Stimulated activated CD8-positive, alpha-beta memory T cell treated with anti-CD3 and anti-CD28 coated beads, Interleukin-12 subunit alpha, Interleukin-12 subunit beta, amount 100 ng/mL, for 1 hour (primary cell): ENCODE measurements around the gene SVEP1.
"Not testable (repeated sequence)": the region's sequence is repeated elsewhere in the genome, so short reads cannot be mapped to it uniquely, and the experiment has no call there.

Experiments used
- DNase-seq: peaks from one replicate; pipeline ENCODE4 v3.0.0-alpha.2; 2020; ENCODE audit warnings: low read depth

SVEP1 gene

GRCh38 chr9:110443866-110444220 is 135.7 kb downstream of the SVEP1 start:
- no peak for DNase-seq

DNA sequence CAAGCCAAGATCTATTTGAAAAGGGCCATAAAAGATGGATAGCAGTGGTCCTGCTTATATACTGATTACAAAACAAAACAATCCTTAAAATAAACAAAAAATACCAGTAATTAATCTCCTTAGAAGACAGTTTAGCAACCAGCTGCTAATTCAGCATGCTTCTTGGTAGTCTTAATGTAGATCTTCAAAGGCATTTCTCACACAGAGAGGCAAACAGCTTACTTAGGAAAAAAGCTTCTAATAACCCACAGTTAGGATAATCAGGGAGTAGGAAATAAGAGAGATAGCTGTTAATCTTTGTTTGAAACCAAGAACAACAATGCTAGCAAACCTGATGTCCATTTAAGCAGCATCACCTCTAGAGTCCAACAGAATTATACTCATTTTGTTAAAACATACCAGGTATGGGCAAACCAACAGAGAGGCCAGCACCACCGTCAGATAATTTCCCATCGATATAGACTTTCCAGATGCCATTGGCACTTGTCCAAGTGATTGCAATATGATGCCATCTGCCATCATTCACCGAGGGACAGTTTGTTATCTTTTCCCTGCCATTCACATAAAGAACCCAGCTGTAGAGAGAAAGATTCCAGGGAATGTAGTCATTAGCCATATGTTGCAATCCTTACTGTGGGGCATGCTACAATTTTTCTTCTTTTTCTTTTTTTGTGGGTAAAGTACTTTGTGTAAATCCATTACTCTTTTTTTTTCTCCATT is 136.2 kb downstream of the SVEP1 start:
- DNase-seq, result no peak

GRCh38 chr9:110440796-110441195 is 138.7 kb downstream of the SVEP1 start:
- no peak for DNase-seq

DNA sequence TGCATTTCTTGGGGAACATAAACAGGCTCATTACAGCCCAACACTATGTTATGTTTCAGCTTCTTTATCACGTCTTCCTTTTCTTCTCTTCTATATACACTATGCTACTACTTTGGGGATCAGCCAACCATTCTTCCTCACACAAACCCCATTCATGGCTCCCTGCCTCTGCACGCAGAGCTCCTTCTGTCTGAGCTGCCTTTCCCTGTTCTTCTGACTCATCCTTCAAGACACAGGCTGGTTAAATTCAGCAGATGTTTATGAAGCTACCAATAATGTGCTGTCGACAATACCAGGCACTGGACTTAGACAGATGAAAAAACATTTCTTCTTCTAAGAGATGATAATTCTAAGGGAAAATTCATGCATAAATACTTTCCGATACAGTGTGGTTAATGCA is 139.4 kb downstream of the SVEP1 start:
- no peak for DNase-seq

GRCh38 chr9:110432253-110432652 is 147.3 kb downstream of the SVEP1 start:
- no peak for DNase-seq

DNA sequence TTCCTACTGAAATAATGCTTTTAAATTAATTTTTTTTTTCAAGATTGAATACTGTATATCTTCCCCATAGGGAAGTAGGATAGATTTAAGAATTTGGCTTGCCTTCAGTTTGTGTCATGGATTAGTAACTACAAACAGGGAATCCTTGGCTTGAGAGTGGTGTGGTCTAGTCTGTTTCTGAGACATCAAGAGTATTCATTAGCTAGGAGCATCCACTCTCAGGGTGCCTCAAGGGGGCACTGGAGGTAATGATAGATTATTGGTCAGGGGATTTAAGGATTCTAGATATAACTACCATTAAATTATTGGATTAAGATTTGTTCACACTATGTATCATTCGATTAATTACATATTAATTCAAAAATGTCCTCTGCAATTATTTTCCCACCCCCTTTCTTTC is 150.1 kb downstream of the SVEP1 start:
- DNase-seq, result no peak

DNA sequence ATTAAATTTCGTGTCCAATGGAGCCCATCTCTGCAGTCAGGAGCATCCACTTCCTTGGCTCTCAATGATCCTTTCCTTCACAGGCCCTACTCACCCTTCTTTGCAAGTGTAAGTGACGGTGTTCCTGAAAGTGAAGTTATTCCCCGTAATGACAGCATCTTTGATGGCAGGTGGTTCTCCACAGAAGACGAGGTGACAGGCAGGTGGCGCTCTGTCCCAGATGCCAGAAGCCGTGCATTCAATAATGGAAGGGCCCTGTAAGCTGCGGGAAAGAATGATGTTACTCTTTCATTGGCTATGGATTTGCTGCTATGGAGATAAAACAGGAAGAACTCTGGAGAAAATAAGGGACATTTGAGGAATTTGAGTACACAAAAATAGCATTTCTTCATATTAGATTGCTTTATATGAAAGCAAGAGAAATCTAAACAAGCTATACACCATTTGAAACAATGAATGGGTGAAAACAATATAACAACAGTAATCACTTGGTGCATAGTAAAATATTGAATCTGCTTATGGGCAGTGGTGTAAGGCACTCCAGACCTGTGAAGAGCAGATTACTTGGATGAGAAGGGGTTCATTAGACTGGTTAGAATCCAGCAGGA is 151.9 kb downstream of the SVEP1 start:
- no peak for DNase-seq

DNA sequence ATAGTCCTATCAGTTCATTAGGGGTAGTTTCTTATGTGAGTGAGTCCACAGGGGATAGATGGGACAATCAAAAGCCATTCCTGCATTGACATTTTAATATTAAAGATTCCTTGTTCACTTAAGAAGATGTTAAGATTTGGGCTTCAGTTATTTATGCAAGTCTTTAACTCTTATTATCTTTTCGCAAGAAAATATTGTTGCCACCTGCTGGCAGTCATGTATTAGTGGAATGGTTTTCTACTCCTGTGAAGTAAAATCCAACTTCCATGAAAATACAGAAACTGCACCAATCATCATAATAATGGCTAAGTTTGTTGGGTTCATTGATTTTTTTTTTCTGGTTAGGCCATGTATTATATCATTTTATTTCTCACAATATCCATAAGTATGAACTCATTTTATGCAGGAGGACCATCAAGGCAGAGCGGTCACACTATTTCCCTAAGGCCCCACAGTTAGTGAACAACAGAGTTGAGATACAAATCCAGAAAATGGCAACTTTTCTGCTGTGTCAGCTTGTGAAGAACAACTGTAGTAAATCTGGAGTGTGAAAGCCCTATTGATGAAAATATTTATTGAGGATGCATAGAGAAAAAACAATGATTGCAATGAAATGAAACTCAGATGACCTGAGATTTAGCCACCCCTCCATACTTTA is 153.4 kb downstream of the SVEP1 start:
- no peak for DNase-seq

GRCh38 chr9:110414471-110414870 is 165.1 kb downstream of the SVEP1 start:
- DNase-seq, result no peak

DNA sequence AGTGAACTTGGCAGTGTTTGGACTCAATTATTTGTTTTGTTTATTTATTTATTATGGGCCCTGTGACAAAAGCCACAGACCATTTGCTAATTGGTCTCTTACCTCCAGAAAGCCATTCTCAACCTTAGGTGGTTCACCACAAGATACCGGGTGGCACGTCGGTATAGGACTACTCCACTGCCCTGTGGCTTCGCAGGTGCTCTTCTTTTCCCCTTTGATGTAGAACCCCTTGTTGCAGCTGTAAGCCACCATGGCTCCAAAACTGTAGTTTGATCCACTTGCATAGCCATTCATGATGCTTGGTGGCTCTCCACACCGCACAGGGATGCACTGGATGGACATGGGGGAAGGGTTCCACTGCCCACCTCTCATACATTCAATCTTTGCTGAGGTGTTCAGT is 168.6 kb downstream of the SVEP1 start:
- no peak for DNase-seq

DNA sequence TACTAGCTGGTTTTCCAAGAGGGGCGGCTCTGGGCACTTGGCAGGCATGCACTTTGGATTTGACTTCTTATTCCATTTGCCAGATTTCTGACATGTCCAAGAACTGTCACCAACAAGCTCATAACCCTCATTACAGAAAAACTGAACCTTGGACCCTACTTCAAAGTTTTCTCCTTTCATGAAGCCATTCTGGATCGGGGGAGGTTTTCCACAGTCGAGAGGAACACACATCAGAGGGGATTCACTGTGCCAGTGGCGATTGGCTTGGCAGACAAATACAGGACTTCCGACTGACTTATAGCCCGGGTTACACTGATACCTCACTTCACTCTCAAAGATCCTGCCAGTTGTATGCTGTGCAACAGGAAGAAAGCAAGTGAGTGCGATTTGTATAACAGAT is 170.9 kb downstream of the SVEP1 start:
- no peak for DNase-seq

DNA sequence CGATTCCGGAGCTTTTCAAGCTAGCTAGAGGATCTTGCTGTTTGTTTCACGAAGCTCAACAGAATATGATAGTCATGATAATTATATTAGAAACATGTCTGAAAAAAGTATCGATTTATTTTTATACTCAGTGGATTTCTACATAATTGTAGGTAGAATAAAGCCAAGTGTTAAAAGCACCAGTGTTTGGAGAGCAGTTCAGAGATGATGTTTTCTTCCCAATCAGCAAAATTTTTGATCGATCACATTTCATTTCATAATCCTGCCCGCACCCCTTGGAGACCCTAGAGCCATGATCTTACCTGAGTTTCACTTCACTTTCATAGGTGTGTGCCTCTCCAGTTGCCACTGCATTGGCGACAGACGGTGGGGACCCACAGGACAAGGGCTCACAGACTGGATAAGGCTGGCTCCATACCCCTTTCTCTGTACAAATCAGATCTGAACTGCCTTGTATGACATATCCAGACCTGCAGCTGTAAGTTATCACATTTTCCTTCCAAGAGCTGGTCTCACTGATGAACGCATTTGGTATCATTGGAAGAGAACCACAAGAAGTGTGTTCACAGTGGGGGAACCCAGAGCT is 173.6 kb downstream of the SVEP1 start:
- DNase-seq, result no peak

DNA sequence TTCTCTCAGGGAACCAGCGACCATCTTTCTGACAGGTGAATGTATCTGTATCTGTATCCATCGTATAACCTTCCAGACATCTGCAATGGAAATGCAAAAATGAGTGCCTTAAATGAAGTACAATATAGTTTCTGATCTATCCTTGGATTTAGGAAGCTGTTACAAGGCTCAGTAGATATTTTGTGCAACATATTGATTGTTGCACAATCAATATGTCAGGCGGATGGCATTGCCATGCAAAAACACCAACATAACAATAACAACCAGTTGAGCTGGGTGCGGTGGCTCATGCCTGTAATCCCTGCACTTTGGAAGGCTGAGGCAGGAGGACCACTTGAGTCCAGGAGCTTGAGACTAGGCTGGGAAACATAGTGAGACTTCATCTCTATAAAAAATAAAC is 175.1 kb downstream of the SVEP1 start:
- DNase-seq, result no peak

GRCh38 chr9:110399983-110400382 is 179.6 kb downstream of the SVEP1 start:
- DNase-seq, result no peak

- not testable (repeated sequence) for DNase-seq
These were observed 180.5 kb downstream of the SVEP1 start for GRCh38 chr9:110398992-110399391.

DNA sequence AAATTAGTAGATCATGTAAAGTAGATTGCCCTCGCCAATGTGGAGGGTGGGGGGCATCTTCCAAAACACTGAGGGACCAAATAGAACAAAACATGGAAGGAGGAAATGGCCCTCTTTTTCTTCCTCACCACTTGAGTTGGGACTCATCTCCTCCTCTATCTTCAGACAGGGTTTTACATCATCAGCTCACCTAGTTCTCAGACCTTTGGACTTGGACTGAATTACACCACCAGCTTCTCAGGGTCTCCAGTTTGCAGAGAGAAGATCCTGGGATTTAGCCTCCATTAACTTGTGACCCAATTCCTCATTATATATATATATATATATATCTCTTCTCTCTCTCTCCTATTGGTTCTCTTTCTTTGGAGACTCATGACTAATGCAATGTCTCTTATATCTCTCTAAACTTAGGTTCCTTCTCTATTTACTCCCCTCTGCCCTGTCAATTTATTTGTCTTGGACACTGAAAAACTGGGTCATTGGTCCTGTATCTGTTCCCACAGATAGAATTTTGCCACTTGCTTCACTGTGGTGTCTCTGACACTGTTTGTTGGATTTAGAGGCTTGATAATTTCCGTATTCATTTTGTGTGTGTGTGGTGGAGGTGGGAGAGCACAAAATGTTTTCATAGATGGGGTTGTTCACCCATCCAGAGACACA is 187.6 kb downstream of the SVEP1 start:
- no peak for DNase-seq

DNA sequence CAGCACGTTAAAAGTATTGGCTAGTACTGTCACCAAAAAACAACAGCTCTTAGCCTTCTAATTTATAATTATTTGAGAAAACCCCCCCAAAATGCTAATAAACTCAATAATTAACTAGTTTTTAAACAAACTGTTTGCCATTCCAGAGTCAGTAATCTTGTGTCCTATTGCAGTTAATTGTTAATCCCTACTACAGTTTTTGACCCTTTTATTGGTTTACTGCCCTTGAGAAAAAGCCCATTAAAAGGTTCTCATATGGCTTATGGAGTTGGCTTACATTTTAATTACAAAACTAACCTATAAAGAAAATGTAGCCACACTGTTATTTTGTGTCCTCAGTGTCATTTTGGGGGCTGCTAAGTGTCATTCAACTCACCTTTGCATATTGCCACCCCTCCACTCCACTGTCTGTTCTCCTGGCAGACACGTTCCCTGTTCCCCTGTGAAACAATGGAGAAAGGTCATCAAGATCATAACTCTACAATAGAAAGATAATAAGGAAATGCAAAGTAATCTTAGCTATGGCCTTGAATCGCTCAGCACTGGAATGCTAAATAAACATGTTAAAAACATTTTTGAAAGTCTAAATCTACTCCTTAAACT is 190.3 kb downstream of the SVEP1 start:
- no peak for DNase-seq

DNA sequence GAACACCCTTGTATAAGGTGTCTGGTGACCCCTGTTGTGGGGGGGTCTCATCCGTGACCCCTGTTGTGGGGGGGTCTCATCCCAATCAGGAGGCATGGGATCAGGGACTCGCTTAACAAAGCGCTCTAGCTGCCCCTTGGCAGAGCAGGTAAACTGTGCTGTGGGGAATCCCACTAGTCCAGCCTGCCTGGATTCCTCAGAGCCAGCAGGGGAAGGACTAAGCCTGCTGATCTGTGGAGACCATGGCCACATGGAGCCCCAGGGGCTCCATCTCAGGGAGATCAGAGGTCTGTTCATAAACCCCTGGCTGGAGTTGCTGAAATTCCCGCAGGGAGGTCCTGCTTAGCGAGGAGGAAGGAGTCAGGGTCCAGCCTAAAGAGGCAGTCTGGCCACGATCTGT is 196.1 kb downstream of the SVEP1 start:
- DNase-seq, result no peak

- DNase-seq, result no peak
These were observed 196.8 kb downstream of the SVEP1 start for GRCh38 chr9:110382731-110383130.

- DNase-seq, result no peak
These were observed 208.0 kb downstream of the SVEP1 start for GRCh38 chr9:110371411-110372007.

DNA sequence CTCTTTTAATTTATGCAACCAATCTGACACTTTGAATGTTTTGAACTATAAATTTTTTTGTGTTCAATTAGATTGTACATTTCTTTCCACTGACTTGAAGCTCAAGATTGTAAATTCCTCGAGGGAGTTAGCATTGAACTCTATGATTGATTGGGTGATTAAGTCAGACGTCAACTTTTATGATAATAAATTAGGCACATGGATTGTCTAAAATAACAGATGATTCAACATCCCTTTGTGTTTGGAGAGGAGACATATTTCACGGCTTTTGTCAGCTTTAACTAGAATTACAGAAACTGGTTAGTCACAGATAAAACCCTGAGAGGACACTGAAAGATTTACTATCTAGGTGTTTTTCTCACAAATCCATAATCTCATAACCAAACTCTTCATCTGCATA is 209.2 kb downstream of the SVEP1 start:
- no peak for DNase-seq

DNA sequence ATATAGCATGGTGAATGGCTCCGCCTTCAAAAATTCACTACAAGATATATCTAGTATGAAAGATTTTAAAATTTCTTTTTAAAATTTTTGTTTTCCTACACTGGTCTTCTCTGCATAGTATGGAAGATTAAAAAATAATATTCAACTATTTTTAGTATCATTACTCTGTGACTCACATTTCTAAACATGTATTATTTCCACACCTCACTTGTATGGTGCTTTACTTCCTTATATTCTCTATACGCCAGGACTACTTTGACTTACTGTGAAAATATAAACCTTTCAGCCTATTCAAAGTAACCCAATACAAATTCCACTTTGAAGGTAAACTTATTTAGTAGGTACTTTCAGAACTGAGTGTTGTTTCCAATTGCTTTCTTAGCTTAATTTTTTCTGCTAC is 215.1 kb downstream of the SVEP1 start:
- no peak for DNase-seq
